ENCODE data around the gene RAPSN.

DNA sequence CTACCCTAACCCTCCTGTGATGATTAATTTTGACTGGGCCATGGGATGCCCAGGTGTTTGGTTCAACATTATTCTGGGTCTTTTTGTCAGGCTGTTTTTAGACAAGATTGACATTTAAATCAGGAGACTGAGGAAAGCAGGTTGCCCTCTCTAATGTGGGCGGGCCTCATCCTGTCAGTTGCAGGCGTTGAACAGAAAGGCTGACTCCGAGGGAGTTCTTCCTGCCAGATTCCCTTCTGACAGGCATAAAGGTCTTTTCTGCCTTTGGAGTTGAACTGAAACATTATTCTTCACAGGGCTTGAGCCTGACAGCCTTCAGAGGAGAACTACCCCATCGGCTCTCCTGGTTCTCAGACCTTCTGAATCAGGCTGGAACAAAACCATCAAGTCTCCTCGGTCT lies 18.4 kb downstream of the RAPSN start:
- TF ChIP-seq POLR2A (IDR thresholded peaks at IDR 0.05; ENCODE audit: low read length), result no peak
- no peak for TF ChIP-seq GATA1 (IDR thresholded peaks at IDR 0.05; ENCODE audit: low read depth, low read length)
